Daoy (cell line): ENCODE results near the gene HSPBP1. TPM values are rescaled to one million over a fixed set of nuclear protein-coding genes. Genes with fewer than 3 reads are reported as not detected.

Source experiments
- DNase-seq: peaks from one replicate; pipeline ENCODE4 v3.0.0-alpha.2; 2015; ENCODE audit warnings: low read depth
- total RNA-seq: library from RNA; depleted of rRNA; stranded (reverse); fragments of >200 nt; shearing (Covaris generic); gene quantifications from 2 replicates; pipeline ENCODE4 v1.2.3, GENCODE V29; 2014

HSPBP1 gene
- total RNA-seq, 1 experiment from 2014 or later: 113 TPM

GRCh38 chr19:55304980-55305379 is 25.1 kb upstream of the HSPBP1 start:
- DNase-seq: no peak

DNA sequence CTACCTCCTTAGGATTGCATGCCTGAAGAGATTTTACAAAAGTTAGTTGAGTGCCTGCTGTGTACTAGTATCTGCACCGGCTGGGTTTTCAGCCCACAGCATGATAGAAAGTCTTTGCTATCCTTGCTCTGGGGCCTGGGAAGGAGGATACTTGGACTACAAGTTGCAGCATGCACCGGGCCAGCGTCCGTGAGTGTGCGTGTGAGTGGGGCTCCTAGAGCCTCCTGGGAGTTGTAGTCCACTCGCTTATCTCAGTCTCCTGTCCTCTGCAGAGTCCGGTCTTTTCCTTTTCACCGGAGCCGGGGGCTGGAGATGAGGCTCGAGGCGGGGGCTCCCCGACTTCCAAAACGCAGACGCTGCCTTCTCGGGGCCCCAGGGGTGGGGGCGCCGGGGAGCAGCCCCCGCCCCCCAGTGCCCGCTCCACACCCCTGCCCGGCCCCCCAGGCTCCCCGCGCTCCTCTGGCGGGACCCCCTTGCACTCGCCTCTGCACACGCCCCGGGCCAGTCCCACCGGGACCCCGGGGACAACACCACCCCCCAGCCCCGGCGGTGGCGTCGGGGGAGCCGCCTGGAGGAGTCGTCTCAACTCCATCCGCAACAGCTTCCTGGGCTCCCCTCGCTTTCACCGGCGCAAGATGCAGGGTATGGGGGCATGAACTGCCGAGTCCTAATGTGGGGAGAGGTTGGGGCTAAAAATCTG is 24.5 kb upstream of the HSPBP1 start:
- peak; percentile 52 for DNase-seq

DNA sequence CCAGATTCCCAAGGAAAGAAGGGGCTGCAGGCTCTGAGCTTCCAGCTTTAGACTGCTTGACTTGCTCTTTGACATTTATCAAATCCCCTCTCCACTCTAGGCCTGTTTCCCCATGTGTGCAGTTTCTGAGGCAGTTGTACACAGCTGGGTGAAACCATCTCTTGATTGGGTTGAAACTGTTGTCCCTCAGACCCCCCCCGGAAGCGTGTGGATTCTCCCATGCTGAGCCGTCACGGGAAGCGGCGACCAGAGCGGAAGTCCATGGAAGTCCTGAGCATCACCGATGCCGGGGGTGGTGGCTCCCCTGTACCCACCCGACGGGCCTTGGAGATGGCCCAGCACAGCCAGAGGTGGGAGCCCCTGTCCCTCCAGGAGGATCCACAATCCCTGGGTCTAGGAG is 23.6 kb upstream of the HSPBP1 start:
- no peak for DNase-seq

GRCh38 chr19:55302318-55302703 is 22.4 kb upstream of the HSPBP1 start:
- DNase-seq: no peak

DNA sequence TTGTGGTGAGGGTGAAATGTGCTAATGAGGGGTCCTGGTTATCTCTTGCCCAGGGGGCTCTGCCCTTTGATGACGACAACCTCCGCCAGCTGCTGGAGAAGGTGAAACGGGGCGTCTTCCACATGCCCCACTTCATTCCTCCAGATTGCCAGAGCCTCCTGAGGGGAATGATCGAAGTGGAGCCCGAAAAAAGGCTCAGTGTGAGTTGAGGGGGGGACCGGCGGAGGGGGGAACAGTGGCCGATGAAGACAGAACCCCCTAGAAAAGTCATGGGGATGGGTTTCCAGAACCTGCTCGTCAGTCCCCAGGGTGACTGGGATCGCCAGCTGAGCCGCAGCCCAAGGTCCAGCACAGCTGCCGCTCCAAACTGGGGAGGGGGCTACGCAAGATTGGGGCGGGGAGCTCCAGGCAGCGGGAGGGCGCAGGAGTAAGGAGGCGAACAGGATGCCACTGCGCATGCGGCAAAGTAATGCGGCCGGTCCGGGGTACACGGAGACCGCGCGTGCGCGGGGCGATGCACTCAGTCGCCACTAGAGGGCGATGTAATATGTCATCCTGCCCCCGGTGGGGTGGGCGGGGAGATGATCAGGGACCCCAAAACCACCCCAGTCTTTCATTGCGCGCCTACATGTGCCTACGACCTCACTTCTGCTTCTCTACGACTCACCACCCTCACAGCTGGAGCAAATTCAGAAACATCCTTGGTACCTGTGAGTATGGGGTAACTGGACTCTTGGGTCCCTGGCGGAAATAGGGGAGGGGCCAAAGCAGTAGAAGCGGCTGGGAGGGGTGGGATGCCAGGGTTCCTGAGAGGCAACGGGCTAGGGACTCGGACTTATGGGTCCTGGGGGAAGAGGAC is 21.8 kb upstream of the HSPBP1 start:
- peak; percentile 87 for DNase-seq

DNA sequence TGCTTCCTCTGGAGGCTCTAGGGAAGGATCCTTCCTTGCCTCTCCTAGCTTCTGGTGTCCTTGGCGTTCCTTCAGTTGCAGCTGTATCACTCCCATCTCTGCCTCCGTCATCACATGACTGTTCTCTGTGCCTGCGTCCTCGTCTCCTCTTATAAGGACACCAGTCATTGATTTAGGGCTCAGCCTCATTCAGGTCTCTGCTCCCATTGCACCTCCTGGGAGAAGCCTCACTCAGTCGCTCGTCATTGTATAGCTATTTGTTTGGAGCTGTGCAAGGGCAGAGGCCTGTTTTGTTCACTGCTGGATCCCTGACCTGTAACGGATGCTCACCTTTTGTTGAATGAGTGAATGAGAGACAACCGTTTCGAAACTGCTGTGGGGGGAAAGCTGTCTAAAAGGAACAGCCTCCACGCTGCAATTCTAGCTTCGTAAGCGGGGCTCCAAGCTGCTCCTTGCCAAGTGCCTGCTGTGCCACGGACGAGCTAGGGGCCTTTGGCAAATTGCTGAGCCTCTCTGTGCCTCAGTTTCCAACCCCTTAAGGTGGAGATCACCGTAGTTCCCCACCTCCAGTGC is 21.1 kb upstream of the HSPBP1 start:
- DNase-seq: no peak

DNA sequence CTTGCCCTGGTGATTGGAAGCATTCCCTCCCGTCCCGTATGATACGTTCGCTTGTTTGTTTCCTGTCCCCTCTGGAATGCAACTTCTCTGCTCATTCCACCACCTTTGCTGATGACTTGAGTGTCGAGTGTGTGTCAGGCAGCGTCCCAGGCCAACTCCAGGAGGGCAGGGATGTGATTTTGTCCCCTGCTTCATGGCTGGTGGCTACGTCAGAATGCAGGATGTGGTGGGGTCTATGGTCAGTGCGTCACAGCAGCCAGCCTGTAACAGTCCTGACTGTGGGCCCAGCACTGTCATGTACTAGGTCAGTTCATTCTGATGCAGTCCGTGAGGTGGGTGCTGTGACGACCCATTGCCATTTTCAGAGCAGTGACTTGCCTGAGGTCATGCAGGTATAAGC is 20.1 kb upstream of the HSPBP1 start:
- no peak for DNase-seq

DNA sequence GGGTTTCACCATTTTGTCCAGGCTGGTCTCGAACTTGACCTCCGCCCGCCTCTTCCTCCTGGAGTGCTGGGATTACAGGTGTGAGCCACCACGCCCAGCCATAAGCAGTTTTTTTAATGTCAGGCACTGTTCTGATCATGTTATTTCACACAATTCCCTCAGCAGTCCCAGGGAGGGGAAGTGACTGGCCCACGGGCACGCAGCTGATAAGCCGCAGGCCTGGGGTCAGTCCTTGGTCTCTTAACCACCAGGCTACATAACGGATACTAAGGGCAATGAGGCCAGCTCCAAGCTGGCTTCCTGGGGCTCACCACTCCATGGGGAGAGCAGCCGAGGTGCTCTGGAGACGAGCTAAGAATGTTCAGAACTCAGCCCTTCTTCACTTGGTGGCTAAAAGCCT is 17.4 kb upstream of the HSPBP1 start:
- no peak for DNase-seq

- DNase-seq: no peak
These were observed 9.3 kb upstream of the HSPBP1 start for GRCh38 chr19:55289117-55289796.

- no peak for DNase-seq
These were observed 7.6 kb upstream of the HSPBP1 start for GRCh38 chr19:55287361-55288079.

- DNase-seq: no peak
These were observed 5.5 kb upstream of the HSPBP1 start for GRCh38 chr19:55285229-55285890.

- DNase-seq: no peak
These were observed 4.6 kb upstream of the HSPBP1 start for GRCh38 chr19:55284405-55285058.

DNA sequence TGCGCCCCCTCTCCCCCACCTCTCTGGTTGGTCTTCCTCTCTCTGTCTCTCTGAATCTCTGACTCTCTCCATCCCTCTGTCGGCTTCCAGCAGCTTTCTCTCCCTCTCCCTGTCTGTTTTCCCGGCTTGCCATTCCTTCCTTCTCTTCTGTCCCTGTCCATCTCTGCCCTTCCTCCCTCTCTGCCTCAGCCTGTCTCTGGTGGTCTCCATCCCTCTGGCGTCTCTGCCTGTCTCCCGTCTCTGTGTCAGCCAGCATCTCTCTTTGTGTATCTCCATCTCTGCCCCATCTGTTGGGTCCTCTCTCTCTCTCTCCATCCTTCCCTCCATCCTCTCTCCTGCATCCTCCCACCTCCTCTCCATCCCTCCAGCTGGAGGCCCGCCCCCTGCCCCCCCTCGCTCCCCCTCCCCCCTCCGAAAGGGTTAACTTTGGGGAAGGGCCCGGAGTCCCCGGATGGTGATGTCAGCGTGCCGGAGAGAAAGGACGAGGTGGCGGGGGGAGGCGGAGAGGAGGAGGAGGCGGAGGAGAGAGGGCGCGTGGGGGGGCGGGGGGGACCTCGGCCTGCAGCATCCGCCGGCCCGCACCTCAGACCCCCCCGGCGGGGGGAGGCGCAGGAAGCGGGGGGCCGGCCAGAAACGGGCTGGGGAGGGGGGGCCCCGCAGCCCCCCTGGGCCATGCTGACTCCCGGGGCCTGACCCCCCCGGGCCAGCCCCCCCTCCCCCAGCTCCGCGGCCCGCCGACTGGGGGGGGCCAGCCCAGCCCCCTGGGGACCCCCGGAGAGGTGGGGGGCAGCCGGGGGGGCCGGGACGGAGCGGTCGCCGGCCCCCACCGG is 3.9 kb upstream of the HSPBP1 start, which contains the start of gene BRSK1:
BRSK1 (plus strand) TSS at position 450 of the 830 bp plus-strand sequence. CDS start 446 bp downstream, outside the sequence.
- DNase-seq: peak; percentile 64

GRCh38 chr19:55279340-55279739 is 570 bp downstream of the HSPBP1 start:
- no peak for DNase-seq

DNA sequence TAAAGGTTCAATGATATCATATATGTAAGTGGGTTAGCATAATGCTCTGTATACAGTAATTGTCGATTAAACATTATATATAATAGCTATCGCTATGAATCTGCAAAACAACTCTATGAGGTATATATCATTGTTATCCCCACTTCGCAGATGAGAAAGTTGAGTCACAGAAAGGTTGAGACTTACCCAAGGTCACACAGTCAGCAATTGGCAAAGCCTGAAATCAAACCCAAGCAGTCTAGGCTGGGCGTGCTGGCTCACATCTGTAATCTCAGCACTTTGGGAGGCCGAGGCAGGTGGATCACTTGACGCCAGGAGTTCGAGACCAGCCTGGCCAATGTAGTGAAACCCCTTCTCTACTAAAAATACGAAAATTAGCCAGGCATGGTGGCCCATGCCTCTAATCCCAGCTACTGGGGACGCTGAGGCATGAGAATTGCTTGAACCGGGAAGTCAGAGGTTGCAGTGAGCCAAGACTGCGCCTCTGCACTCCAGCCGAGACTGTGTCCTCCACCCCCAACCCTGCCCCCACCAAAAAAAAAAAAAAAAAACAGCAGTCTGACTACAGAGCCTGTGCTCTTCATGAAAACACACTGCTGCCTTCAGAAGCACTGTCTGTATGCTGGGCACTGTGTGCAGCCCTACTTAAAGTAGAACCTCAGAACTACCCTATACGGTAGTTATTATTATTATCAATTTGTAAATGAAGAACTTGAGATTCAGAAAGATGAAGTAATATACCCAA is 1.3 kb downstream of the HSPBP1 start:
- DNase-seq: no peak

GRCh38 chr19:55277494-55277893 is 2.4 kb downstream of the HSPBP1 start:
- DNase-seq: no peak

DNA sequence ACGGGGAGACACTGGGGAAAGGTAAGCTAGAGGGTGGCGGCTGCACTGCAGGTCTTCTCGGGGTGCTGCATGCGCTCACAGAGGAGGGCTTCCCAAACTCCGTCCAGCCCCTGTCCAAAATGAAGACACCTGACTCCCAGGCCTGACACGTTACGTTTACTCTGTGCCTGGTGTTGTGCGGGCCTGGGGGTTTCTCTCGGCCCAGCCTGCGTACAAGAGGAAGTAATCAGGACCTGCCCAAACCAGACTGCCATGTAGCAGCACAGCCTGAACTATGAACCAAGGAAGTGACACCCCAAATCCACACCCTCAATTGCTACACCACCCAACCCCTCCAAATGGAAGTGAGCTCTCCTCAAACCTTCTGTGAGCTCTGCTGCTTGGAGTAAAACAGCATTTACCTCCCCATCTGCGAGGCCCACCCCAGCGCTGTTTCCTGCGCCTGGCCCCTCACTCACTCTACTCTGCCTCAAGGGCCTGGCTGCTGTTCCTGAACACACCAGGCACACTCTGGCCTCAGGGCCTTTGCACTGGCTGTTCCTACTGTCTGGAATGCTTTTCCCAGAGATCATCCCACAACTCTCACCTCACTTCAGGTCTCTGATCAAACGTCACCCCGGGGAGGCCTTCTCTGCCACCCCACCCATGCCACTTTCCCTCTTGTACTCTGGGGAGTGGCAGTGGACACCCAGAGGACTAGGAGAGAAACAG is 3.0 kb downstream of the HSPBP1 start:
- DNase-seq: no peak
